Nephron (organoid): Measurements from ENCODE around the gene TRIML2.

ENCODE experiments used
- H3K27ac Mint-ChIP-seq, 3 experiments: 2 replicates each; pipeline ENCODE4 v1.8.0; 2020; ENCODE audit warnings: mixed read lengths in 3 of 3, mild to moderate bottlenecking in 2 of 3, moderate library complexity in 1 of 3
- H3K27me3 Mint-ChIP-seq: 2 replicates; pipeline ENCODE4 v1.8.0; 2021; ENCODE audit warnings: low read depth, mild to moderate bottlenecking, moderate library complexity, mixed read lengths
- H3K36me3 Mint-ChIP-seq: 2 replicates; pipeline ENCODE4 v1.8.0; 2020; ENCODE audit warnings: low read depth, mixed read lengths
- H3K4me1 Mint-ChIP-seq: 2 replicates; pipeline ENCODE4 v1.8.0; 2020; ENCODE audit warnings: mixed read lengths
- H3K4me3 Mint-ChIP-seq, 3 experiments: 2 replicates each; pipeline ENCODE4 v1.8.0; 2020; ENCODE audit warnings: mild to moderate bottlenecking in 3 of 3, mixed read lengths in 3 of 3, moderate library complexity in 2 of 3
- H3K9me3 Mint-ChIP-seq: 2 replicates; pipeline ENCODE4 v1.8.0; 2020; ENCODE audit warnings: mixed read lengths
- CTCF ChIP-seq, 3 experiments: fragments of 200-600 bp; sonication (generic); IDR thresholded peaks; one replicate each; pipeline ENCODE4 v1.5.0; 2021; ENCODE audit warnings: antibody characterized with exemption in 3 of 3; ENCODE audit not compliant: unreplicated experiment in 3 of 3

Gene TRIML2

GRCh38 chr4:188130355-188130754, 21.0 kb upstream of the TRIML2 start:
- Mint-ChIP-seq H3K36me3 (no peaks in the 10 kb centered on the region), H3K9me3 (no peaks in the 10 kb centered on the region), H3K4me1 (no peaks in the 10 kb centered on the region), H3K4me3 (no peak overlapping the region), H3K27ac (no peak overlapping the region), H3K27me3 (peaks cover 4% of the 10 kb centered on the region)
- no peak for TF ChIP-seq CTCF (IDR thresholded peaks at IDR 0.05; ENCODE audit: unreplicated experiment in 3 of 3)

GRCh38 chr4:188127214-188127874, 17.9 kb upstream of the TRIML2 start:
- no peak for TF ChIP-seq CTCF (IDR thresholded peaks at IDR 0.05; ENCODE audit: unreplicated experiment in 3 of 3)
- Mint-ChIP-seq H3K9me3 (no peaks in the 10 kb centered on the region), H3K27ac (no peak overlapping the region), H3K27me3 (peaks cover 4% of the 10 kb centered on the region), H3K36me3 (no peaks in the 10 kb centered on the region), H3K4me1 (no peaks in the 10 kb centered on the region), H3K4me3 (no peak overlapping the region)

GRCh38 chr4:188121530-188121929, 12.1 kb upstream of the TRIML2 start:
- Mint-ChIP-seq H3K4me3 (no peak overlapping the region), H3K9me3 (no peaks in the 10 kb centered on the region), H3K36me3 (no peaks in the 10 kb centered on the region), H3K27me3 (no peaks in the 10 kb centered on the region), H3K4me1 (no peaks in the 10 kb centered on the region), H3K27ac (no peak overlapping the region)
- no peak for TF ChIP-seq CTCF (IDR thresholded peaks at IDR 0.05; ENCODE audit: unreplicated experiment in 3 of 3)

- Mint-ChIP-seq H3K4me1 (no peaks in the 10 kb centered on the region), H3K9me3 (no peaks in the 10 kb centered on the region), H3K36me3 (no peaks in the 10 kb centered on the region), H3K4me3 (no peak overlapping the region), H3K27me3 (no peaks in the 10 kb centered on the region), H3K27ac (no peak overlapping the region)
- no peak for TF ChIP-seq CTCF (IDR thresholded peaks at IDR 0.05; ENCODE audit: unreplicated experiment in 3 of 3)
Measured at GRCh38 chr4:188117631-188118324, 8.4 kb upstream of the TRIML2 start.

GRCh38 chr4:188113156-188113555, 3.8 kb upstream of the TRIML2 start:
- Mint-ChIP-seq H3K27ac (no peak overlapping the region), H3K4me1 (peaks cover 6% of the 10 kb centered on the region), H3K4me3 (no peak overlapping the region), H3K27me3 (peaks cover 10% of the 10 kb centered on the region), H3K36me3 (no peaks in the 10 kb centered on the region), H3K9me3 (no peaks in the 10 kb centered on the region)
- TF ChIP-seq CTCF (IDR thresholded peaks at IDR 0.05; ENCODE audit: unreplicated experiment in 3 of 3), result no peak

GRCh38 chr4:188111955-188112354, 2.6 kb upstream of the TRIML2 start:
- H3K36me3 Mint-ChIP-seq, result no peaks in the 10 kb centered on the region
- no peak overlapping the region for H3K27ac Mint-ChIP-seq

More at GRCh38 chr4:188111955-188112354, 2.6 kb upstream of the TRIML2 start:
- no peak for TF ChIP-seq CTCF (IDR thresholded peaks at IDR 0.05; ENCODE audit: unreplicated experiment in 3 of 3)
- Mint-ChIP-seq H3K4me1 (peaks cover 11% of the 10 kb centered on the region), H3K4me3 (no peak overlapping the region), H3K27me3 (peaks cover 10% of the 10 kb centered on the region), H3K9me3 (no peaks in the 10 kb centered on the region)
